Stimulated activated CD8-positive, alpha-beta memory T cell treated with anti-CD3 and anti-CD28 coated beads, Interleukin-15, amount 100 ng/mL, for 4 hours (primary cell): Measurements from ENCODE around the gene ADGRA3.

ENCODE experiments used
- DNase-seq, 2 donors: peaks; one replicate each; pipeline ENCODE4 v3.0.0-alpha.2; 2020; ENCODE audit warnings: low read depth in 2 of 2

The ADGRA3 gene

GRCh38 chr4:22515888-22516541 is at the start of gene ADGRA3:
Gene ADGRA3, minus strand, starts transcription at chr4:22516066. Its CDS starts 282 bp downstream, at chr4:22515784.
- peak in 1 of 2 donors; percentile 2 for DNase-seq

- DNase-seq = no peak
Measured at GRCh38 chr4:22556495-22556894, 40.6 kb upstream of the ADGRA3 start.

- DNase-seq = no peak
Measured at GRCh38 chr4:22554670-22555069, 38.8 kb upstream of the ADGRA3 start.

- no peak for DNase-seq
Measured at GRCh38 chr4:22553560-22553959, 37.7 kb upstream of the ADGRA3 start.

GRCh38 chr4:22552812-22553211 is 36.9 kb upstream of the ADGRA3 start:
- no peak for DNase-seq

- no peak for DNase-seq
Measured at GRCh38 chr4:22551550-22551949, 35.7 kb upstream of the ADGRA3 start.

- no peak for DNase-seq
Measured at GRCh38 chr4:22546299-22546698, 30.4 kb upstream of the ADGRA3 start.

GRCh38 chr4:22539251-22539650 is 23.4 kb upstream of the ADGRA3 start:
- DNase-seq = no peak

GRCh38 chr4:22537864-22538263 is 22.0 kb upstream of the ADGRA3 start:
- DNase-seq = no peak

- DNase-seq = no peak
Measured at GRCh38 chr4:22534374-22534773, 18.5 kb upstream of the ADGRA3 start.

- no peak for DNase-seq
Measured at GRCh38 chr4:22532896-22533295, 17.0 kb upstream of the ADGRA3 start.

- DNase-seq = no peak
Measured at GRCh38 chr4:22532117-22532516, 16.3 kb upstream of the ADGRA3 start.

- no peak for DNase-seq
Measured at GRCh38 chr4:22531311-22532019, 15.6 kb upstream of the ADGRA3 start.

GRCh38 chr4:22524895-22525294 is 9.0 kb upstream of the ADGRA3 start:
- no peak for DNase-seq

- DNase-seq = no peak
Measured at GRCh38 chr4:22522706-22523501, 7.0 kb upstream of the ADGRA3 start.

- DNase-seq = no peak
Measured at GRCh38 chr4:22522206-22522605, 6.3 kb upstream of the ADGRA3 start.

- DNase-seq = no peak
Measured at GRCh38 chr4:22521240-22521639, 5.4 kb upstream of the ADGRA3 start.

- DNase-seq = peak in 1 of 2 donors; percentile 1
Measured at GRCh38 chr4:22515145-22515887, 550 bp downstream of the ADGRA3 start.

GRCh38 chr4:22514481-22514880 is 1.4 kb downstream of the ADGRA3 start:
- DNase-seq = no peak

- DNase-seq = no peak
Measured at GRCh38 chr4:22514001-22514400, 1.9 kb downstream of the ADGRA3 start.

GRCh38 chr4:22512306-22512705 is 3.6 kb downstream of the ADGRA3 start:
- DNase-seq = no peak

GRCh38 chr4:22510750-22511149 is 5.1 kb downstream of the ADGRA3 start:
- no peak for DNase-seq
